SK-N-SH (cell line): ENCODE measurements around the gene RCSD1. TPM values are rescaled to one million over a fixed set of nuclear protein-coding genes. Genes with fewer than 3 reads are reported as not detected.

ENCODE experiments used
- CTCF ChIA-PET: fragments of 300-600, 350-600 bp; formaldehyde crosslinking; extraction: SDS; loops from one replicate; lab custom pipeline; 2021; lab: Yijun Ruan, JAX
- POLR2A ChIA-PET: fragments of 350-600 bp; sonication (Branson Sonifier 250); formaldehyde crosslinking; extraction: SDS; loops from one replicate; lab custom pipeline; 2020; ENCODE audit warnings: antibody characterized with exemption, inconsistent platforms; lab: Yijun Ruan, JAX
- DNase-seq: peaks from one replicate; pipeline ENCODE4 v3.0.0; 2012
- H2AFZ ChIP-seq: fragments of 200-600 bp; sonication (generic); 2 replicates; pipeline ENCODE4 v1.8.1; 2016; ENCODE audit warnings: antibody characterized with exemption, mild to moderate bottlenecking, low read depth
- H3F3A ChIP-seq: fragments of 200-600 bp; sonication (generic); replicated peaks from 2 replicates; pipeline ENCODE3; 2016; ENCODE audit warnings: antibody characterized with exemption, mild to moderate bottlenecking; ENCODE audit not compliant: insufficient read depth
- H3K27ac ChIP-seq, 2 experiments: fragments of 200-500 bp in 1 of 2; fragments of 200-600 bp in 1 of 2; sonication (Bioruptor generic) in 1 of 2; sonication (generic), shearing (Covaris generic) in 1 of 2; 2 replicates each; pipeline versions ENCODE4 v1.5.1 to v1.6.1; 2014 to 2016; ENCODE audit warnings: low read depth in 2 of 2, inconsistent platforms in 1 of 2, low read length in 1 of 2, mild to moderate bottlenecking in 1 of 2, mixed read lengths in 1 of 2
- H3K27me3 ChIP-seq: fragments of 200-600 bp; sonication (generic), shearing (Covaris generic); 2 replicates; pipeline ENCODE4 v1.6.1; 2016; ENCODE audit warnings: mixed run types; ENCODE audit not compliant: insufficient read depth
- H3K36me3 ChIP-seq, 2 experiments: fragments of 200-500 bp in 1 of 2; fragments of 200-600 bp in 1 of 2; sonication (Bioruptor generic) in 1 of 2; sonication (generic) in 1 of 2; replicated peaks in 1 of 2; 2 replicates each; pipeline versions ENCODE3 to v1.5.1; 2014 to 2016; ENCODE audit warnings: low read length in 1 of 2, mild to moderate bottlenecking in 1 of 2; ENCODE audit not compliant: insufficient read depth in 2 of 2, control insufficient read depth in 1 of 2
- H3K4me1 ChIP-seq, 2 experiments: fragments of 200-500 bp in 1 of 2; fragments of 200-600 bp in 1 of 2; sonication (Bioruptor generic) in 1 of 2; sonication (generic), shearing (Covaris generic) in 1 of 2; 2 replicates each; pipeline versions ENCODE4 v1.5.1 to v1.6.1; 2014 to 2016; ENCODE audit warnings: low read depth in 1 of 2, low read length in 1 of 2, mixed run types in 1 of 2; ENCODE audit not compliant: insufficient read depth in 2 of 2, control insufficient read depth in 1 of 2
- H3K4me2 ChIP-seq: fragments of 200-600 bp; sonication (generic), shearing (Covaris generic); 2 replicates; pipeline ENCODE4 v1.6.1; 2017; ENCODE audit warnings: mixed run types
- H3K4me3 ChIP-seq, 2 experiments: fragments of 200-500 bp in 1 of 2; fragments of 200-600 bp in 1 of 2; sonication (Bioruptor generic) in 1 of 2; sonication (generic), shearing (Covaris generic) in 1 of 2; 2 replicates each; pipeline versions ENCODE4 v1.5.1 to v1.8.1; 2014 to 2016; ENCODE audit warnings: low read depth in 2 of 2, inconsistent platforms in 1 of 2, low read length in 1 of 2, mild to moderate bottlenecking in 1 of 2, mixed read lengths in 1 of 2, moderate library complexity in 1 of 2
- H3K79me2 ChIP-seq: fragments of 200-600 bp; sonication (generic); 2 replicates; pipeline ENCODE4 v1.8.1; 2017; ENCODE audit warnings: mild to moderate bottlenecking; ENCODE audit not compliant: insufficient read depth
- H3K9ac ChIP-seq: fragments of 200-600 bp; sonication (generic); 2 replicates; pipeline ENCODE4 v1.6.1; 2017; ENCODE audit warnings: mixed run types
- H3K9me2 ChIP-seq: fragments of 200-600 bp; sonication (generic); 2 replicates; pipeline ENCODE4 v1.6.1; 2017; ENCODE audit warnings: mixed run types
- H3K9me3 ChIP-seq: fragments of 200-600 bp; sonication (generic); 2 replicates; pipeline ENCODE4 v1.6.1; 2017; ENCODE audit warnings: mixed run types, mild to moderate bottlenecking, moderate library complexity
- H4K20me1 ChIP-seq: fragments of 200-600 bp; sonication (generic); 2 replicates; pipeline ENCODE4 v1.6.1; 2017; ENCODE audit warnings: mild to moderate bottlenecking, mixed run types; ENCODE audit not compliant: insufficient read depth
- CHD2 ChIP-seq: fragments of 150-350 bp; IDR thresholded peaks from 2 replicates; pipeline ENCODE4 v1.6.1; 2018; ENCODE audit warnings: low read length; ENCODE audit not compliant: partially characterized antibody
- EZH2phosphoT487 ChIP-seq: fragments of 200-600 bp; sonication (generic); IDR thresholded peaks from 2 replicates; pipeline ENCODE4 v1.6.1; 2017; ENCODE audit warnings: low read depth, mixed run types, mild to moderate bottlenecking, antibody characterized with exemption, moderate library complexity, borderline replicate concordance
- FOSL2 ChIP-seq: IDR thresholded peaks from 2 replicates; pipeline ENCODE4 v1.4.0; 2012; ENCODE audit warnings: low read depth, mild to moderate bottlenecking, moderate library complexity, borderline replicate concordance
- FOXJ3 ChIP-seq: sonication (generic); formaldehyde crosslinking; IDR thresholded peaks from 2 replicates; pipeline ENCODE4 v1.5.1; 2020; ENCODE audit warnings: mild to moderate bottlenecking, missing genetic modification reagents
- GABPA ChIP-seq: IDR thresholded peaks from 2 replicates; pipeline ENCODE4 v1.4.0; 2012; ENCODE audit warnings: low read depth, mild to moderate bottlenecking
- GATA2 ChIP-seq: sonication (generic); formaldehyde crosslinking; IDR thresholded peaks from 2 replicates; pipeline ENCODE4 v1.5.0; 2020; ENCODE audit warnings: mild to moderate bottlenecking, missing genetic modification reagents
- NRF1 ChIP-seq: IDR thresholded peaks from 2 replicates; pipeline ENCODE4 v1.6.1; 2012; ENCODE audit warnings: low read depth, mild to moderate bottlenecking, low read length
- RAD21 ChIP-seq: IDR thresholded peaks from 2 replicates; pipeline ENCODE4 v1.6.1; 2012; ENCODE audit warnings: mild to moderate bottlenecking, low read length
- RFX5 ChIP-seq: IDR thresholded peaks from 2 replicates; pipeline ENCODE4 v1.6.1; 2012; ENCODE audit warnings: mild to moderate bottlenecking, improper control_type of control experiment, low read length
- RXRA ChIP-seq: IDR thresholded peaks from 2 replicates; pipeline ENCODE4 v1.4.0; 2012; ENCODE audit warnings: low read depth, mild to moderate bottlenecking, borderline replicate concordance
- SIN3A ChIP-seq: IDR thresholded peaks from 2 replicates; pipeline ENCODE4 v1.6.1; 2012; ENCODE audit warnings: low read depth, mild to moderate bottlenecking, low read length, moderate library complexity, borderline replicate concordance
- SMC3 ChIP-seq: IDR thresholded peaks from 2 replicates; pipeline ENCODE4 v1.6.1; 2012; ENCODE audit warnings: low read depth, low read length, improper control_type of control experiment
- TCF12 ChIP-seq: IDR thresholded peaks from 2 replicates; pipeline ENCODE4 v1.4.0; 2012
- TEAD4 ChIP-seq: IDR thresholded peaks from 2 replicates; pipeline ENCODE4 v1.4.0; 2012; ENCODE audit warnings: mild to moderate bottlenecking, borderline replicate concordance; ENCODE audit not compliant: insufficient read depth
- WGBS: methylation state at CpG from one replicate; pipeline ENCODE4 v1.1.6; 2017; ENCODE audit warnings: low lambda C conversion rate; 5-methylcytosine and 5-hydroxymethylcytosine counted together
- polyA plus RNA-seq, 3 experiments: library from polyadenylated mRNA; depleted of rRNA; stranded (reverse); fragments of >200 nt; gene quantifications; 2 replicates each; pipeline ENCODE4 v1.2.3, GENCODE V29; 2012
- TF ChIP-seq, protein P1 (sequence below): fragments of 150-350 bp; IDR thresholded peaks from 2 replicates; pipeline ENCODE4 v1.6.1; 2017; ENCODE audit warnings: antibody characterized with exemption, low read length, low read depth, borderline replicate concordance
- TF ChIP-seq, protein P2 (sequence below): IDR thresholded peaks from 2 replicates; pipeline ENCODE4 v1.6.1; 2012; ENCODE audit warnings: mild to moderate bottlenecking, low read depth, low read length, moderate library complexity
- TF ChIP-seq, protein P3 (sequence below): fragments of 200-600 bp; sonication (generic); IDR thresholded peaks from 2 replicates; pipeline ENCODE4 v1.6.1; 2017; ENCODE audit warnings: antibody characterized with exemption, mild to moderate bottlenecking, moderate library complexity
- TF ChIP-seq, protein P4 (sequence below): fragments of 150-350 bp; IDR thresholded peaks from 2 replicates; pipeline ENCODE4 v1.6.1; 2016; ENCODE audit warnings: mild to moderate bottlenecking, low read depth, low read length

The RCSD1 gene
- polyA plus RNA-seq, 1 of the 3 experiments (the other 2 are of a cell fraction): 0.02 TPM

DNA sequence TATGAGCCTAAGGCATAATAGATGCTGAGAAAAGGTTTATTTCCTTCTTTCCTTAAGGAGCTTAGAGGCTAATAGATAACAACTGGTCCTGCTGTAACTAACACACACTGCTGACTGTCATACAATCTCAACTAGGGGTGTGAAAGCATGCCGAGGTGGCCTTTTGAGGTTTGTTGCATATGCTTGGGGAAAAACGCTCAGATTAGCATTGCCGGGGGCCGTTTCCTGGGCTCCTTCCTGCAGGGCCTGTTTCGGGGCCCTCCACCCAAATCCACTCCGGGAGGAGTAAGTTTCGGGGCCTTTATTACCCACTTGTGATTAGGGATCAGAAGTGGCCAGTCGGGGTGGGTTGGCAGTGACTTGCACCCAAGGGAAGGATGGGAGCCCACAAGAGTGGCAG, 27.2 kb upstream of the RCSD1 start:
- no peaks in the 10 kb centered on the region for H3K9me2 ChIP-seq
- WGBS: 90% methylated on average over 8 of the region's 8 CpGs
- CTCF ChIA-PET: interaction anchor here (0.7 to 6.0 kb wide), 2 partner anchors 69 to 84 kb away, joined by 3 to 80 read pairs; no protein-coding TSS in a partner anchor
- TF ChIP-seq RFX5 (no peak), EZH2phosphoT487 (no peak), FOSL2 (no peak), CHD2 (no peak), RXRA (no peak), SIN3A (no peak), RAD21 (no peak), SMC3 (no peak), GABPA (no peak), TEAD4 (no peak), TCF12 (no peak)
- TF ChIP-seq, protein P1, sequence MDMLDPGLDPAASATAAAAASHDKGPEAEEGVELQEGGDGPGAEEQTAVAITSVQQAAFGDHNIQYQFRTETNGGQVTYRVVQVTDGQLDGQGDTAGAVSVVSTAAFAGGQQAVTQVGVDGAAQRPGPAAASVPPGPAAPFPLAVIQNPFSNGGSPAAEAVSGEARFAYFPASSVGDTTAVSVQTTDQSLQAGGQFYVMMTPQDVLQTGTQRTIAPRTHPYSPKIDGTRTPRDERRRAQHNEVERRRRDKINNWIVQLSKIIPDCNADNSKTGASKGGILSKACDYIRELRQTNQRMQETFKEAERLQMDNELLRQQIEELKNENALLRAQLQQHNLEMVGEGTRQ: no peak
- TF ChIP-seq, protein P2, sequence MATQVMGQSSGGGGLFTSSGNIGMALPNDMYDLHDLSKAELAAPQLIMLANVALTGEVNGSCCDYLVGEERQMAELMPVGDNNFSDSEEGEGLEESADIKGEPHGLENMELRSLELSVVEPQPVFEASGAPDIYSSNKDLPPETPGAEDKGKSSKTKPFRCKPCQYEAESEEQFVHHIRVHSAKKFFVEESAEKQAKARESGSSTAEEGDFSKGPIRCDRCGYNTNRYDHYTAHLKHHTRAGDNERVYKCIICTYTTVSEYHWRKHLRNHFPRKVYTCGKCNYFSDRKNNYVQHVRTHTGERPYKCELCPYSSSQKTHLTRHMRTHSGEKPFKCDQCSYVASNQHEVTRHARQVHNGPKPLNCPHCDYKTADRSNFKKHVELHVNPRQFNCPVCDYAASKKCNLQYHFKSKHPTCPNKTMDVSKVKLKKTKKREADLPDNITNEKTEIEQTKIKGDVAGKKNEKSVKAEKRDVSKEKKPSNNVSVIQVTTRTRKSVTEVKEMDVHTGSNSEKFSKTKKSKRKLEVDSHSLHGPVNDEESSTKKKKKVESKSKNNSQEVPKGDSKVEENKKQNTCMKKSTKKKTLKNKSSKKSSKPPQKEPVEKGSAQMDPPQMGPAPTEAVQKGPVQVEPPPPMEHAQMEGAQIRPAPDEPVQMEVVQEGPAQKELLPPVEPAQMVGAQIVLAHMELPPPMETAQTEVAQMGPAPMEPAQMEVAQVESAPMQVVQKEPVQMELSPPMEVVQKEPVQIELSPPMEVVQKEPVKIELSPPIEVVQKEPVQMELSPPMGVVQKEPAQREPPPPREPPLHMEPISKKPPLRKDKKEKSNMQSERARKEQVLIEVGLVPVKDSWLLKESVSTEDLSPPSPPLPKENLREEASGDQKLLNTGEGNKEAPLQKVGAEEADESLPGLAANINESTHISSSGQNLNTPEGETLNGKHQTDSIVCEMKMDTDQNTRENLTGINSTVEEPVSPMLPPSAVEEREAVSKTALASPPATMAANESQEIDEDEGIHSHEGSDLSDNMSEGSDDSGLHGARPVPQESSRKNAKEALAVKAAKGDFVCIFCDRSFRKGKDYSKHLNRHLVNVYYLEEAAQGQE: no peak
- TF ChIP-seq, all 33 proteins: peak for 0
- Histone ChIP-seq H3K4me2 (no peak overlapping the region), H3K4me3 (no peak overlapping the region), H3K9me3 (no peaks in the 10 kb centered on the region), H3K27me3 (no peaks in the 10 kb centered on the region), H2AFZ (no peak overlapping the region), H3K79me2 (no peaks in the 10 kb centered on the region), H3K27ac (no peak overlapping the region), H3F3A (no peaks in the 10 kb centered on the region), H3K4me1 (peaks cover 0 to 6% of the 10 kb centered on the region in 2 experiments; a peak in 1 of 4 replicates), H3K36me3 (no peaks in the 10 kb centered on the region), H4K20me1 (no peaks in the 10 kb centered on the region), H3K9ac (no peak overlapping the region)
- POLR2A ChIA-PET: no interaction called here
- no peak for DNase-seq

DNA sequence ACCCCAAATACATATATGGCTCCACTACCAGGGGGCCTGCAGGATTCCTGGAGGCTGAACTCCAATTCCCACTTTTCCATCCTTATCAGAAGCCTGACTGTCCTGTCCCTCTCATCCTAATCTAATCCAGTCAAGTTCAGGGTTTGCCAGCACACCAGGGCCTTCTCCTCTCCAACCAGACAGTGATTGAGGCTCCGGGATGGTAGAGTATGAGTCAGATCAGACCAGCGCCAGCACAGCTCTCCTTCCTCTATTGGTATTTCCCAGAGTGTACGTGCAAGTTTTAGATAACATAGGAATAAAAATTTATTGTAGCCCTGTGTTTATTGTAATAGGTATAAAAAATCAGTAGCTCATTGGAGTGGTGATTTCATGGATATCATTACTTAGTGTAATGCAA, 24.5 kb upstream of the RCSD1 start:
- H3K27me3 ChIP-seq: no peaks in the 10 kb centered on the region; the same call in 1 of the 2 replicates
- no peaks in the 10 kb centered on the region for H3K79me2 ChIP-seq
- no peak overlapping the region for H2AFZ ChIP-seq
- WGBS: 63% methylated on average over 3 of the region's 3 CpGs
- ChIA-PET POLR2A (no interaction called here), CTCF (interaction anchor here (0.6 kb wide), 1 partner anchor 11 kb away, joined by 3 read pairs; no protein-coding TSS in a partner anchor)
- peaks cover 0 to 6% of the 10 kb centered on the region in 2 experiments; a peak in 1 of 4 replicates for H3K4me1 ChIP-seq
- H3K4me2 ChIP-seq: no peak overlapping the region
- no peaks in the 10 kb centered on the region for H3K36me3 ChIP-seq
- H3K27ac ChIP-seq: no peak overlapping the region
- no peaks in the 10 kb centered on the region for H4K20me1 ChIP-seq
- H3K4me3 ChIP-seq: no peak overlapping the region
- no peaks in the 10 kb centered on the region for H3F3A ChIP-seq
- H3K9me3 ChIP-seq: no peaks in the 10 kb centered on the region
- DNase-seq: no peak
- H3K9me2 ChIP-seq: no peaks in the 10 kb centered on the region
- H3K9ac ChIP-seq: no peak overlapping the region
- TF ChIP-seq, protein P3, sequence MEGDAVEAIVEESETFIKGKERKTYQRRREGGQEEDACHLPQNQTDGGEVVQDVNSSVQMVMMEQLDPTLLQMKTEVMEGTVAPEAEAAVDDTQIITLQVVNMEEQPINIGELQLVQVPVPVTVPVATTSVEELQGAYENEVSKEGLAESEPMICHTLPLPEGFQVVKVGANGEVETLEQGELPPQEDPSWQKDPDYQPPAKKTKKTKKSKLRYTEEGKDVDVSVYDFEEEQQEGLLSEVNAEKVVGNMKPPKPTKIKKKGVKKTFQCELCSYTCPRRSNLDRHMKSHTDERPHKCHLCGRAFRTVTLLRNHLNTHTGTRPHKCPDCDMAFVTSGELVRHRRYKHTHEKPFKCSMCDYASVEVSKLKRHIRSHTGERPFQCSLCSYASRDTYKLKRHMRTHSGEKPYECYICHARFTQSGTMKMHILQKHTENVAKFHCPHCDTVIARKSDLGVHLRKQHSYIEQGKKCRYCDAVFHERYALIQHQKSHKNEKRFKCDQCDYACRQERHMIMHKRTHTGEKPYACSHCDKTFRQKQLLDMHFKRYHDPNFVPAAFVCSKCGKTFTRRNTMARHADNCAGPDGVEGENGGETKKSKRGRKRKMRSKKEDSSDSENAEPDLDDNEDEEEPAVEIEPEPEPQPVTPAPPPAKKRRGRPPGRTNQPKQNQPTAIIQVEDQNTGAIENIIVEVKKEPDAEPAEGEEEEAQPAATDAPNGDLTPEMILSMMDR: no peak
- TF ChIP-seq RXRA (no peak), RAD21 (no peak), NRF1 (no peak), FOXJ3 (CRISPR knock-in tag) (no peak), GABPA (no peak), TEAD4 (no peak), GATA2 (no peak)
- TF ChIP-seq, protein P4, sequence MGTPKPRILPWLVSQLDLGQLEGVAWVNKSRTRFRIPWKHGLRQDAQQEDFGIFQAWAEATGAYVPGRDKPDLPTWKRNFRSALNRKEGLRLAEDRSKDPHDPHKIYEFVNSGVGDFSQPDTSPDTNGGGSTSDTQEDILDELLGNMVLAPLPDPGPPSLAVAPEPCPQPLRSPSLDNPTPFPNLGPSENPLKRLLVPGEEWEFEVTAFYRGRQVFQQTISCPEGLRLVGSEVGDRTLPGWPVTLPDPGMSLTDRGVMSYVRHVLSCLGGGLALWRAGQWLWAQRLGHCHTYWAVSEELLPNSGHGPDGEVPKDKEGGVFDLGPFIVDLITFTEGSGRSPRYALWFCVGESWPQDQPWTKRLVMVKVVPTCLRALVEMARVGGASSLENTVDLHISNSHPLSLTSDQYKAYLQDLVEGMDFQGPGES: no peak
